ENCODE data around the gene DOLPP1.

GRCh38 chr9:129080601-129081387 is at the start of gene DOLPP1:
- TF ChIP-seq, protein P1, sequence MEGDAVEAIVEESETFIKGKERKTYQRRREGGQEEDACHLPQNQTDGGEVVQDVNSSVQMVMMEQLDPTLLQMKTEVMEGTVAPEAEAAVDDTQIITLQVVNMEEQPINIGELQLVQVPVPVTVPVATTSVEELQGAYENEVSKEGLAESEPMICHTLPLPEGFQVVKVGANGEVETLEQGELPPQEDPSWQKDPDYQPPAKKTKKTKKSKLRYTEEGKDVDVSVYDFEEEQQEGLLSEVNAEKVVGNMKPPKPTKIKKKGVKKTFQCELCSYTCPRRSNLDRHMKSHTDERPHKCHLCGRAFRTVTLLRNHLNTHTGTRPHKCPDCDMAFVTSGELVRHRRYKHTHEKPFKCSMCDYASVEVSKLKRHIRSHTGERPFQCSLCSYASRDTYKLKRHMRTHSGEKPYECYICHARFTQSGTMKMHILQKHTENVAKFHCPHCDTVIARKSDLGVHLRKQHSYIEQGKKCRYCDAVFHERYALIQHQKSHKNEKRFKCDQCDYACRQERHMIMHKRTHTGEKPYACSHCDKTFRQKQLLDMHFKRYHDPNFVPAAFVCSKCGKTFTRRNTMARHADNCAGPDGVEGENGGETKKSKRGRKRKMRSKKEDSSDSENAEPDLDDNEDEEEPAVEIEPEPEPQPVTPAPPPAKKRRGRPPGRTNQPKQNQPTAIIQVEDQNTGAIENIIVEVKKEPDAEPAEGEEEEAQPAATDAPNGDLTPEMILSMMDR (IDR thresholded peaks at IDR 0.05; ENCODE audit: insufficient read depth, low read length) = no peak
- peak; percentile 67; the same call in 1 of the 2 replicates for TF ChIP-seq POLR2AphosphoS5 (IDR thresholded peaks at IDR 0.05; ENCODE audit: low read depth)
